CD4-positive, alpha-beta T cell (primary cell): Measurements from ENCODE around the gene ADGRD2. TPM values are rescaled to one million over a fixed set of nuclear protein-coding genes. Genes with fewer than 3 reads are reported as not detected.

Experiments
- ATAC-seq: fragments of 200-7000 bp; cut with Tn5 transposase; one replicate; pipeline ENCODE4 v1.10.0; 2022; ENCODE audit warnings: mild to moderate bottlenecking; ENCODE audit not compliant: poor library complexity
- CTCF ChIA-PET: fragments of 350-600 bp; sonication (Branson Sonifier 250); formaldehyde crosslinking; loops from one replicate; lab custom pipeline; 2021; ENCODE audit warnings: antibody characterized with exemption, inconsistent platforms; lab: Charles Lee
- POLR2A ChIA-PET: fragments of 350-600 bp; sonication (Branson Sonifier 250); formaldehyde crosslinking; loops from one replicate; lab custom pipeline; 2021; ENCODE audit warnings: antibody characterized with exemption, inconsistent platforms; lab: Charles Lee
- DNase-seq, 14 experiments: peaks; one replicate each; pipeline ENCODE4 v3.0.0-alpha.2; 2013 to 2020; ENCODE audit warnings: mixed read lengths in 2 of 14
- H3K27ac ChIP-seq, 2 donors: one replicate each; pipeline versions ENCODE4 v1.5.1 to v1.7.0; 2013; ENCODE audit warnings: low read length in 2 of 2, low read depth in 1 of 2, mild to moderate bottlenecking in 1 of 2
- H3K27me3 ChIP-seq, 2 experiments: 1 replicate in 1 of 2; 2 replicates in 1 of 2; pipeline versions ENCODE4 v1.6.1 to v1.7.0; 2013; ENCODE audit warnings: low read length in 2 of 2, control low read depth in 1 of 2, mild to moderate bottlenecking in 1 of 2, moderate library complexity in 1 of 2; ENCODE audit not compliant: insufficient read depth in 2 of 2, control insufficient read depth in 1 of 2
- H3K36me3 ChIP-seq: one replicate; pipeline ENCODE4 v1.6.1; 2013; ENCODE audit warnings: low read length, control low read depth; ENCODE audit not compliant: insufficient read depth
- H3K4me1 ChIP-seq: one replicate; pipeline ENCODE4 v1.6.1; 2013; ENCODE audit warnings: low read length, control low read depth; ENCODE audit not compliant: insufficient read depth
- H3K4me3 ChIP-seq: one replicate; pipeline ENCODE4 v1.5.1; 2013; ENCODE audit warnings: mild to moderate bottlenecking, low read length, moderate library complexity
- H3K9me3 ChIP-seq, 2 experiments: 1 replicate in 1 of 2; 2 replicates in 1 of 2; pipeline versions ENCODE4 v1.6.1 to v1.7.0; 2013; ENCODE audit warnings: low read length in 2 of 2, mild to moderate bottlenecking in 2 of 2, control low read depth in 1 of 2, moderate library complexity in 1 of 2; ENCODE audit not compliant: control insufficient read depth in 1 of 2, insufficient read depth in 1 of 2
- H3K27ac Mint-ChIP-seq: one replicate; pipeline ENCODE4 v1.8.0; 2020; ENCODE audit warnings: mixed read lengths
- H3K27me3 Mint-ChIP-seq: one replicate; pipeline ENCODE4 v1.8.0; 2021; ENCODE audit warnings: mixed read lengths
- H3K36me3 Mint-ChIP-seq: one replicate; pipeline ENCODE4 v1.8.0; 2021; ENCODE audit warnings: low read depth, mixed read lengths
- H3K4me1 Mint-ChIP-seq: one replicate; pipeline ENCODE4 v1.8.0; 2021; ENCODE audit warnings: low read depth, mixed read lengths
- H3K4me3 Mint-ChIP-seq: one replicate; pipeline ENCODE4 v1.8.0; 2020; ENCODE audit warnings: mild to moderate bottlenecking, mixed read lengths
- H3K9me3 Mint-ChIP-seq: one replicate; pipeline ENCODE4 v1.8.0; 2020; ENCODE audit warnings: mixed read lengths
- intact Hi-C, 2 experiments: fragments of 100-400 bp; cut with DNase I in 1 of 2; cut with micrococcal nuclease in 1 of 2; formaldehyde crosslinking; loops; one replicate each; pipeline versions ENCODE4 v1.15.1 to v1.9.0; 2023 to 2025; cut with DNase I, micrococcal nuclease
- total RNA-seq, 174 experiments: library from RNA in 2 of 174; stranded (reverse) in 2 of 174; gene quantifications; one replicate each; pipeline ENCODE4 v1.2.3 and lab custom pipeline; 2021 to 2026
- TF ChIP-seq, protein P1 (sequence below): fragments of 200-600 bp; IDR thresholded peaks from one replicate; pipeline ENCODE4 v1.8.0; 2022; ENCODE audit warnings: antibody characterized with exemption, mild to moderate bottlenecking

Gene ADGRD2
- total RNA-seq, 2 experiments from 2014 or later, result not detected

GRCh38 chr9:124467410-124468060, 17.3 kb downstream of the ADGRD2 start:
- Mint-ChIP-seq H3K4me1 (no peaks in the 10 kb centered on the region), H3K36me3 (no peaks in the 10 kb centered on the region), H3K27me3 (no peaks in the 10 kb centered on the region), H3K4me3 (no peak overlapping the region), H3K27ac (no peak overlapping the region), H3K9me3 (no peaks in the 10 kb centered on the region)
- Histone ChIP-seq H3K27me3 (peaks cover 0 to 2% of the 10 kb centered on the region in 2 experiments), H3K4me3 (no peak overlapping the region), H3K36me3 (no peaks in the 10 kb centered on the region), H3K9me3 (peaks cover 0 to 5% of the 10 kb centered on the region in 2 experiments), H3K4me1 (no peaks in the 10 kb centered on the region), H3K27ac (no peak overlapping the region)
- intact Hi-C loops, result no loop called here
- TF ChIP-seq, protein P1, sequence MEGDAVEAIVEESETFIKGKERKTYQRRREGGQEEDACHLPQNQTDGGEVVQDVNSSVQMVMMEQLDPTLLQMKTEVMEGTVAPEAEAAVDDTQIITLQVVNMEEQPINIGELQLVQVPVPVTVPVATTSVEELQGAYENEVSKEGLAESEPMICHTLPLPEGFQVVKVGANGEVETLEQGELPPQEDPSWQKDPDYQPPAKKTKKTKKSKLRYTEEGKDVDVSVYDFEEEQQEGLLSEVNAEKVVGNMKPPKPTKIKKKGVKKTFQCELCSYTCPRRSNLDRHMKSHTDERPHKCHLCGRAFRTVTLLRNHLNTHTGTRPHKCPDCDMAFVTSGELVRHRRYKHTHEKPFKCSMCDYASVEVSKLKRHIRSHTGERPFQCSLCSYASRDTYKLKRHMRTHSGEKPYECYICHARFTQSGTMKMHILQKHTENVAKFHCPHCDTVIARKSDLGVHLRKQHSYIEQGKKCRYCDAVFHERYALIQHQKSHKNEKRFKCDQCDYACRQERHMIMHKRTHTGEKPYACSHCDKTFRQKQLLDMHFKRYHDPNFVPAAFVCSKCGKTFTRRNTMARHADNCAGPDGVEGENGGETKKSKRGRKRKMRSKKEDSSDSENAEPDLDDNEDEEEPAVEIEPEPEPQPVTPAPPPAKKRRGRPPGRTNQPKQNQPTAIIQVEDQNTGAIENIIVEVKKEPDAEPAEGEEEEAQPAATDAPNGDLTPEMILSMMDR, result no peak
- DNase-seq (no peak), ATAC-seq (no peak)
- POLR2A ChIA-PET, result no interaction called here
- CTCF ChIA-PET, result no interaction called here

DNA sequence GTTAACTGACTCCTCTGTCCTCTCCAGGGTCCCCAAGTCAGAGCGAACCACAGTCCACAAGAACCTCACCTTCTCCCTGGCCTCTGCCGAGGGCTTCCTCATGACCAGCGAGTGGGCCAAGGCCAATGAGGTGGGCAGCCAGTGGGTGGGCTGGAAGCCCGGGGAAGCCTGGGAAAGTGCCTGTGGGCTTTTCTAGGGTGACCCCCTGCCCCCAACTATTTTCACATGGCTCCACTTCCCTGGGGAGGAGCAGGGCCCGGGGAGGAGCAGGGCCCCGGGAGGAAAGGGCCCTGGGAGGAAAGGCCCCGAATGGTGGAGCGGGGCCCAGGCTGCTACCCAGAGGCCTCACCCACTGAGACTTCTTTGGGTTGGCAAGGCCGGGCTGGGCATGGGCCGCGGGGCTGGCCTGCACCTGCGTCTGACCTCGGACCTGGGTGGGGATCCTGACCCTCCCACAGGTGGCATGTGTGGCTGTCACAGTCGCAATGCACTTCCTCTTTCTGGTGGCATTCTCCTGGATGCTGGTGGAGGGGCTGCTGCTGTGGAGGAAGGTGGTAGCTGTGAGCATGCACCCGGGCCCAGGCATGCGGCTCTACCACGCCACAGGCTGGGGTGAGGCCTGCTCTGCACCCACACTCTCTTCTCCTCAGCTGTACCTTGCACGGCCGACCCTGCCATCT, 17.9 kb downstream of the ADGRD2 start:
- Mint-ChIP-seq H3K27ac (no peak overlapping the region), H3K27me3 (peaks cover 6% of the 10 kb centered on the region), H3K4me1 (no peaks in the 10 kb centered on the region), H3K9me3 (no peaks in the 10 kb centered on the region), H3K4me3 (no peak overlapping the region), H3K36me3 (no peaks in the 10 kb centered on the region)
- Histone ChIP-seq H3K9me3 (peaks cover 0 to 5% of the 10 kb centered on the region in 2 experiments), H3K36me3 (no peaks in the 10 kb centered on the region), H3K27me3 (peaks cover 0 to 2% of the 10 kb centered on the region in 2 experiments), H3K4me1 (no peaks in the 10 kb centered on the region), H3K27ac (no peak overlapping the region), H3K4me3 (no peak overlapping the region)
- intact Hi-C loops, result no loop called here
- TF ChIP-seq, protein P1, result no peak
- CTCF ChIA-PET, result no interaction called here
- ATAC-seq, result no peak
- POLR2A ChIA-PET, result no interaction called here
- no peak for DNase-seq

- H3K27ac Mint-ChIP-seq, result no peak overlapping the region
- H3K4me3 ChIP-seq, result no peak overlapping the region
- no peak for ATAC-seq
- no peaks in the 10 kb centered on the region for H3K36me3 ChIP-seq
- no peaks in the 10 kb centered on the region for H3K9me3 Mint-ChIP-seq
- peaks cover 12% of the 10 kb centered on the region for H3K27me3 Mint-ChIP-seq
- no peak overlapping the region for H3K27ac ChIP-seq
- no peaks in the 10 kb centered on the region for H3K27me3 ChIP-seq
- peak in 1 of 14 experiments; percentile 2 for DNase-seq
- POLR2A ChIA-PET, result no interaction called here
- TF ChIP-seq, protein P1, result no peak
- intact Hi-C loops, result no loop called here
- H3K4me1 Mint-ChIP-seq, result no peaks in the 10 kb centered on the region
- CTCF ChIA-PET, result no interaction called here
- no peaks in the 10 kb centered on the region for H3K36me3 Mint-ChIP-seq
- no peak overlapping the region for H3K4me3 Mint-ChIP-seq
- H3K4me1 ChIP-seq, result no peaks in the 10 kb centered on the region
- H3K9me3 ChIP-seq, result no peaks in the 10 kb centered on the region
These were observed 19.0 kb downstream of the ADGRD2 start for GRCh38 chr9:124469011-124469832.
